ENCODE results near the gene CNN2.

Gene CNN2

GRCh38 chr19:1064661-1065605, 38.5 kb downstream of the CNN2 start:
- DNase-seq (ENCODE audit: low spot score), result peak; percentile 67

GRCh38 chr19:1065606-1066109, 39.2 kb downstream of the CNN2 start:
- DNase-seq (ENCODE audit: low spot score), result no peak

DNA sequence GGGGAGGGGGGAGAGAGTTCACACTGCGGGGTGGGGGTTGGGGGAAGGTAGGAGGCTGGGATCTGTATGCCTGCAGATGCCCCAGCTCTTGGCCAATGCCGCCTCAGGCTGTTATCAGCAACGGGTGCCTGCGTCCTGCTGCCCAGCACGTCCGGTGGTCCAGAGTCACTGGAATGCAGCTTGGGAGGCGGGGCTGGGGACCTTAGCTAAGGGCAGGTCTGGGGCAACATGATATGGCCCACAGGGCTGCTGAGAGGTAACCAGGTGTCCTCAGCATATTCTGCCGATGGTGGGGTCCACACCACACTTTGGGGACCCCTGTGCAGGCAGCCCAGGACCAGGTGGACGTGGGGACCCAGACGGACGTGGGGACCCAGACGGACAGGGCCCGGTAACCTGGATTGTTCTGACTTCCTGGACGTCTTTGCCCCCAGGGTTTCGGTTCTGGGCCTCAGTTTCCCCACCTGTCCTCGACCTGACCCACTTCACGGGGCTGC, 39.9 kb downstream of the CNN2 start:
- no peak for DNase-seq (ENCODE audit: low spot score)

DNA sequence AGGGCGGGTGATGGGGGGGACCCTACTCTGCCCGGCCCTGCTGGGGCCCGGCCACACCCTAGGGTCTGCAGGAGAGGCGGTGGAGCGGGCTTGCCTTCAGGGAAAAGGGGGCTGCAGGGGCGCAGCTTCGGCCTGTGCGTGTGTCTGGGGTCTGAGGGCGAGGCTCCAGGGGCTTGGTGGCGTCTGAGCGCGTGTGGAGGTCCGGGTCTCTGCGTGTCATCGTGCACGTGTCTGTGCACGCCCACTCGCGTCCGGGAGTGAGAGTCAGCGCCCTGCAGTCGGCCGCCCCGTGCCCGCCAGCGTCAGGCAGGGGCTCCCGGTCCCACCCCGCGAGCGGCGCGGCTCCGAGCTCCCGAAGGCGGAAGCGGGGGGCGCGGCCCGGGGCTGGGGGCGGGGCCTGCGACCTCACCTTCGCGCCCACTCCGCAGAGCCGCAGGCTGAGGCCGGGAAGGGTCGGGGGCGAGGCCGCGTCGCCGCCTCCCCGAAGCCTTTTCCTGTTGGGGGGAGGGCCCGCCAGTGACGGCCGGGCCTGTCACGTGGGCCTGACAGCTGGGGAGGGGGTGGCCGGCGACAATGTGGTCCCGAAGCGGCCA, 40.4 kb downstream of the CNN2 start, which contains the start of gene ARHGAP45:
TSS of gene ARHGAP45 (plus strand) at position 420 of the 593 bp plus-strand sequence. CDS start 239 bp downstream, outside the sequence.
- DNase-seq (ENCODE audit: low spot score), result no peak

DNA sequence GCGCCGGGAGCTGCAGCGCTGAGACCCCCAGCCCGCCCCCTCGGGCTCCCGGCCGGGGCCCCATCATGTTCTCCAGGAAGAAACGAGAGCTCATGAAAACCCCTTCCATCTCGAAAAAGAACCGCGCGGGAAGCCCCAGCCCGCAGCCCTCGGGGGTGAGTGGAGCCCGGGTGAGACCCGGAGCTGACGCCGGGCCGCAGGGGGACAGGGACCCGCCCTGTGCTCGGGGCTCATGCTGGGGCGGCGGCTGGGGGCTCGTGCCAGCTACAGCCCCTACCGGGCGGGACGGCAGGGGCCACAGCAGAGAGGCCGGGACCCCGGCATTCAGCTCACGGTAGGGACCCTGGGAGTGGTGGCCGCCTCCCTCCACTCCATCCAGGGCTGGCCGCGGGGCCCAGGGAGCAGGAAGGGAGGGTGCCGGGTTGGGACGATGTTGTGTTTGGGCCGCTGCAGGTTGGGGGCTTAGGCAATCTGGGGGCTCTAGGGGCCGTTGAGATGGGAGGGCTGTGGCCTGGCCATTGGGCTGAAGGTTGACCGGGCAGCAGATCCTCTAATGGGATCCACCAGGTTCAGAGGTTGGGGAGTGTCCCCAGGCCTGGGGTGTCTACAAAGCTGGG, 41.0 kb downstream of the CNN2 start:
- no peak for DNase-seq (ENCODE audit: low spot score)

- no peak for DNase-seq (ENCODE audit: low spot score)
Measured at GRCh38 chr19:1068009-1069001, 41.9 kb downstream of the CNN2 start.

DNA sequence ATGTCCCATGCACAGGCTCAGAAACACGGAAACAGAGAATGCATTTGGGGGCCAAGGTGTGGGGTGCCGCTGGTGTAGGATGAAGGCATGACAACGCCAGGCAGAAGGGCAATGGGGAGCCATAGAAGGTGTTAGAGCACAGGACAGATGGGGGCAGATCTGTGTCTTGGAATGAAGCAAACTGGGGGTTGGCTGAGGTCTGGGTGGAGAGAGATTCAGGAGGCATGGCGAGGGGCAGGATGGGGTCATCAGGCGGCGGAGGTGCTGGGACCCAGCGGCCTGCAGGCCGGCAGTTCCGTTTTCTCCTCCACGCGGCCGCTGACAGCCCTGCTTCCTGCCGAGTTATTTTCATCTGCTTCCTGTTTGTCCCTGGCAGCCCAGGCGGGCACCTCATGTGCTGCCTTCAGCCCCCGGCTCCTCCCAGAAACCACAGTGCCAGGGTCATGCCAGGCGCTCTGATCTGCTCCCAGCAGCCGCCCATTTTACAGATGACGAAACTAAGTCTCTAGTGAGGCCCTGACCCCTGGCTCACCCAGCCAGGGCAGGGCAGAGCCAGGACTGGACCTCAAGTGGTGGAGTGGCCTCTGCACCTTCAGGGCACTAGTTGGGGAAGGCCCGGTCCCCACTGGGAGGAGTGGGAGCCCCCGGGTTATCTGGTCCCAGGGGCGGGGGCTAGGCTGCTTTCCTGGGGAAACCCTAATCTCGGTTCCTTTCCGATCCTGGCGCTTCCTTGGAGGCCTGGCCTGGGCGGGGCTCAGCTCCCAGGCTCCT, 42.8 kb downstream of the CNN2 start:
- no peak for DNase-seq (ENCODE audit: low spot score)

DNA sequence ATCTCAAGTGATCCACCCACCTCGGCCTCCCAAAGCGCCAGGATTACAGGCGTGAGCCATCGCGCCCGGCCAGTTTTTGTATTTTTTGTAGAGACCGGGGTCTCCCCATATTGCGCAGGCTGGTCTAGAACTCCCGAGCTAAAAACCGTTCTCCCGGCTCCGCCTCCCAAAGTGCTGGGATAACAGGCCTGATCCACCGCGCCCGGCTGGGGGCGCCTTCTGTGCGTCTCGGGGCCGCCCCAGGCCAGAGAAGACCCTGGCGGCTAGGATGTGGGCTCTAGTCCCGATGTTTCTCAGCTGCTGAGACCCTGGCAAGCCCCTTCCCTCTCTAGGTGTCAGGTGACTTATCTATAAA, 44.1 kb downstream of the CNN2 start:
- no peak for DNase-seq (ENCODE audit: low spot score)

DNA sequence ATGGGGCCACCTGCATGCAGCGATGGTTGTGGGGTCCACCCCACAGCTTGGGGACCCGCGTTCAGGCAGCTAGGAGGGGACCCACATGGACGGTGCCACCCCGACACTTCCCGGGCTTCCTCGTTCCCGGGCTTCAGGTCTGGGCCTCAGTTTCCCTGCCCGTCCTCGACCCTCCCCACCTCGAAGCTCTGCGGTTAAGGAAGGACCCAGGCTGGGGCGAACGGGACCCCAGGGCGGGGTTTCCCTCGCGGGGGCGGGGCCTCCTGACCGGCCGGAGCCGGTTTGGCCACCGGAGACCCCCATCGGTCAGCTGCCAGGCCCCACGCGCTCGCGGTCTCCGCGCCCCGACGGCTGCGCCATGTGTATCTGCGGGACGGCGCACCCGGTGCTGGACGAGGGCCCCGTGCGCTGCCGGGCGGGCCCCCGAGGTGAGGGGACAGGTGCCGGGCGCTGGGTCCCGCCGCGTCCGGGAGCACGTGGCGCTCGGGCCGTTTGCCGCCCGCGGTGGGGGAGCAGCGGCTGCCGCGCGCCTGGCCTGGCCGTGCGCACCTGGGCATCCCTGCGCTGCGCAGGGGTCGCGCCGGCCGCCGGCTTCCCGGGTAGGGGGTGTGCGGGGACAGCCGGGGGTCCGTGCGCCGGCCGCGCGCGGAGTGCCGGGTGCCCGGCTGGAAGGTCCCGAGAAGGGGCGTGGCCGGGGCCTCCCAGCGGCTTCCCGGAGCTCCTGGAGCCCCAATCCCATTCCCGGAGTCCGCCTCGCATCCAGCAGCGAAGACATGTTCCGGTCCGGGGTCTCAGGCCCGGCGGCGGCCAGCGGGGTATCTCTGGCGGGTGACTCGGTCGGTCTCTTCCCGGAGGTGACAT, 44.8 kb downstream of the CNN2 start:
- DNase-seq (ENCODE audit: low spot score), result no peak

DNA sequence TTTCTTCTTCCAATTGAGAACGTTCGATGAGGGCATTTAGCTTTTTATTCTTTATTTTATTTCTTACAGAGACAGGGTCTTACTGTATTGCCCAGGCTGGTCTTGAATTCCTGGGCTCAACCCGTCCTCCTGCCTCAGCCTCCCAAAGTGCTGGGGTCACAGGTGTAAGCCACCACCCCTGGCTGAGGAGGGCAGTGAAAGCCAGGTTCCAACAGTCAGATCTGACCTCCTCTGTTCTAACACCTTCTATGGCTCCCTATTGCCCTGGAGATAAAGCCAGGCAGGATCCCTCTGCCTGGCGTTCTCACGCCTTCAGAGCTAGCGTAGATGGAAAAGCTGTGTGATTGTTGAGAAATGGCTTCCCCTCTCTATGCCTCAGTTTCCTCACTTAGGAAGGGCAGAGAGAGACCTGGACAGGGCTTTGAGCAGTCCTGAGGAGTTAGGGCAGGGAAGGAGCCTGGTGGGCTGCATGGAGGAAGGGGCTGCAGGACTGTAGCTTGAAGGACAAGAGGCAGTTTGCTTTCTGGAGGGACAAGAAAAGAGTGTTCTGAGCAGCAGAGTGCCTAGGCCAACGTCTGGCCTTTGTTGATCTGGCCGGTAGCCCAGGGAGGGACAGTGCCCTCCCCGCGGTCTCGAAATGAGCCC, 46.1 kb downstream of the CNN2 start:
- no peak for DNase-seq (ENCODE audit: low spot score)

GRCh38 chr19:1073063-1073955, 46.9 kb downstream of the CNN2 start:
- DNase-seq (ENCODE audit: low spot score), result no peak

- DNase-seq (ENCODE audit: low spot score), result no peak
Measured at GRCh38 chr19:1073956-1074517, 47.6 kb downstream of the CNN2 start.

- DNase-seq (ENCODE audit: low spot score), result peak; percentile 70
Measured at GRCh38 chr19:1074544-1075283, 48.3 kb downstream of the CNN2 start.

- DNase-seq (ENCODE audit: low spot score), result no peak
Measured at GRCh38 chr19:1076046-1076386, 49.6 kb downstream of the CNN2 start.

GRCh38 chr19:1076951-1077350, 50.5 kb downstream of the CNN2 start:
- no peak for DNase-seq (ENCODE audit: low spot score)

DNA sequence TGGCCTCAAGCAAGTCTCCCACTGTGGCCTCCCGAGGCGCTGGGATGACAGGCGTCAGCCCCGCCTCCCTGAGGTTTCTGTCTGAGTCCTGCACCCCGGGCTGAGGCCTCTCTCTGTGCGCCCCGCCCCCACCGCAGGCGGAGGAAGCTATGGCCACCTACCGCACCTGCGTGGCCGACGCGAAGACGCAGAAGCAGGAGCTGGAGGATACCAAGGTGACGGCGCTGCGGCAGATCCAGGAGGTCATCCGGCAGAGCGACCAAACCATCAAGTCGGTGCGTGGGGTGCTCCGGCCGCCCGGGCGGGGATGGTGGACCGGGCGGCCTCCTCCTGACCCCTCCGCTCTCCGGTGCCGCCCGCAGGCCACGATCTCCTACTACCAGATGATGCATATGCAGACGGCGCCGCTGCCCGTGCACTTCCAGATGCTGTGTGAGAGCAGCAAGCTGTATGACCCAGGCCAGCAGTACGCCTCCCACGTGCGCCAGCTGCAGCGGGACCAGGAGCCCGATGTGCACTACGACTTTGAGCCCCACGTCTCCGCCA, 53.2 kb downstream of the CNN2 start:
- DNase-seq (ENCODE audit: low spot score), result peak; percentile 83

All from SK-N-DZ (cell line).